Jurkat, Clone E6-1 (cell line): ENCODE results near the gene EXOC3.
"Not testable (repeated sequence)": the region's sequence is repeated elsewhere in the genome, so short reads cannot be mapped to it uniquely, and the experiment has no call there.

Experiments
- DNase-seq: peaks from one replicate; pipeline ENCODE4 v3.0.0-alpha.2; 2011; ENCODE audit warnings: low read depth, low spot score
- H3K4me3 ChIP-seq: 2 replicates; pipeline ENCODE4 v1.5.1; 2011; ENCODE audit warnings: mild to moderate bottlenecking, low read length, control low read depth, moderate library complexity

EXOC3 gene

GRCh38 chr5:405421-405820 lies 37.6 kb upstream of the EXOC3 start:
- DNase-seq = no peak
- no peak overlapping the region for H3K4me3 ChIP-seq

- no peak for DNase-seq
- H3K4me3 ChIP-seq = no peak overlapping the region
Measured at GRCh38 chr5:406041-406440, 36.9 kb upstream of the EXOC3 start.

GRCh38 chr5:407051-407450 lies 35.9 kb upstream of the EXOC3 start:
- no peak overlapping the region for H3K4me3 ChIP-seq
- DNase-seq = no peak

GRCh38 chr5:407801-408268 lies 35.1 kb upstream of the EXOC3 start:
- no peak for DNase-seq
- H3K4me3 ChIP-seq = no peak overlapping the region

GRCh38 chr5:410911-411517 lies 32.0 kb upstream of the EXOC3 start:
- no peak overlapping the region for H3K4me3 ChIP-seq
- DNase-seq = no peak

GRCh38 chr5:411728-412127 lies 31.2 kb upstream of the EXOC3 start:
- H3K4me3 ChIP-seq = no peak overlapping the region
- no peak for DNase-seq

GRCh38 chr5:414991-415927 lies 27.7 kb upstream of the EXOC3 start:
- H3K4me3 ChIP-seq, DNase-seq: not testable (repeated sequence)

- no peak overlapping the region for H3K4me3 ChIP-seq
- DNase-seq = no peak
Measured at GRCh38 chr5:415928-416635, 26.9 kb upstream of the EXOC3 start.

- H3K4me3 ChIP-seq = no peak overlapping the region
- no peak for DNase-seq
Measured at GRCh38 chr5:416636-416960, 26.4 kb upstream of the EXOC3 start.

GRCh38 chr5:417301-418161 lies 25.4 kb upstream of the EXOC3 start:
- no peak overlapping the region for H3K4me3 ChIP-seq
- no peak for DNase-seq

- H3K4me3 ChIP-seq = no peak overlapping the region
- no peak for DNase-seq
Measured at GRCh38 chr5:418162-419121, 24.5 kb upstream of the EXOC3 start.

- H3K4me3 ChIP-seq = no peak overlapping the region
- DNase-seq = no peak
Measured at GRCh38 chr5:419970-420369, 23.0 kb upstream of the EXOC3 start.

GRCh38 chr5:420632-421286 lies 22.2 kb upstream of the EXOC3 start:
- DNase-seq = no peak
- H3K4me3 ChIP-seq = no peak overlapping the region

GRCh38 chr5:421287-421880 lies 21.6 kb upstream of the EXOC3 start:
- DNase-seq = no peak
- no peak overlapping the region for H3K4me3 ChIP-seq

- H3K4me3 ChIP-seq = no peak overlapping the region
- no peak for DNase-seq
Measured at GRCh38 chr5:421901-422300, 21.1 kb upstream of the EXOC3 start.

- no peak for DNase-seq
- no peak overlapping the region for H3K4me3 ChIP-seq
Measured at GRCh38 chr5:422323-423232, 20.4 kb upstream of the EXOC3 start.
